Measurements from ENCODE around the gene AVL9. TPM values are rescaled to one million over a fixed set of nuclear protein-coding genes. Genes with fewer than 3 reads are reported as not detected.

The AVL9 gene
- total RNA-seq, 6 donors from 2014 or later: 26.9 to 68.1 (median 37.1) TPM

- ATAC-seq (ENCODE audit: low FRiP score in 2 of 2): no peak
- H3K36me3 ChIP-seq: peaks cover 14 to 71% (median 32%) of the 10 kb centered on the region in 4 donors
Measured at GRCh38 chr7:32560075-32560474, 64.8 kb downstream of the AVL9 start.

DNA sequence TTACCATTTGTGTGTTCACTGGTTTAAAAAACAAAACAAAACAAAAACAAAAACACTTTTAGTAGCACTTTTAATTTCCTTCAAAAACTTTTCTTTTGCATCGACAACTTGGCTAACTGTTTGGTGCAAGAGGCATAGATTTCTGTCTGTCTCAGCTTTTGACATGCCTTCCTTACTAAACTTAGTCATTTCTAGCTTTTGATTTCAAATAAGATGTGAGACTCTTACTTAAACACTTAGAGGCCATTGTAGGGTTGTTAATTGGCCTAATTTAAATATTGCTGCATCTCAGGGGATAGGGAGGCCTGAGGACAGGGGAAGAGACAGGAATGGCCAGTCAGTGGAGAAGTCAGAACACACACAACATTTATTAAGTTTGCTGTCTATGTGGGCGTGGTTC lies 66.3 kb downstream of the AVL9 start:
- Histone ChIP-seq H3K4me1 (peaks cover 0 to 5% (median 0%) of the 10 kb centered on the region in 4 donors), H3K9me3 (no peaks in the 10 kb centered on the region), H3K27ac (no peak overlapping the region), H3K27me3 (no peaks in the 10 kb centered on the region), H3K36me3 (peaks cover 14 to 60% (median 27%) of the 10 kb centered on the region in 4 donors), H3K4me3 (no peak overlapping the region)
- TF ChIP-seq POLR2A (IDR thresholded peaks at IDR 0.05) (no peak), POLR2AphosphoS5 (IDR thresholded peaks at IDR 0.05) (no peak), EP300 (IDR thresholded peaks at IDR 0.05) (no peak), CTCF (IDR thresholded peaks at IDR 0.05) (no peak)
- ATAC-seq (ENCODE audit: low FRiP score in 2 of 2): no peak
- no peak for DNase-seq
- 85 to 89% methylated on average over 2 of the region's 2 CpGs for WGBS, 2 donors

More at GRCh38 chr7:32560075-32560474, 64.8 kb downstream of the AVL9 start:
- 94 to 100% methylated on average over 2 of the region's 2 CpGs for WGBS, 2 donors
- TF ChIP-seq CTCF (IDR thresholded peaks at IDR 0.05) (no peak), POLR2A (IDR thresholded peaks at IDR 0.05) (no peak), POLR2AphosphoS5 (IDR thresholded peaks at IDR 0.05) (no peak), EP300 (IDR thresholded peaks at IDR 0.05) (no peak)
- Histone ChIP-seq H3K4me1 (peaks cover 0 to 5% (median 0%) of the 10 kb centered on the region in 4 donors), H3K4me3 (no peak overlapping the region), H3K9me3 (no peaks in the 10 kb centered on the region), H3K27me3 (no peaks in the 10 kb centered on the region), H3K27ac (no peak overlapping the region)
- DNase-seq: no peak

DNA sequence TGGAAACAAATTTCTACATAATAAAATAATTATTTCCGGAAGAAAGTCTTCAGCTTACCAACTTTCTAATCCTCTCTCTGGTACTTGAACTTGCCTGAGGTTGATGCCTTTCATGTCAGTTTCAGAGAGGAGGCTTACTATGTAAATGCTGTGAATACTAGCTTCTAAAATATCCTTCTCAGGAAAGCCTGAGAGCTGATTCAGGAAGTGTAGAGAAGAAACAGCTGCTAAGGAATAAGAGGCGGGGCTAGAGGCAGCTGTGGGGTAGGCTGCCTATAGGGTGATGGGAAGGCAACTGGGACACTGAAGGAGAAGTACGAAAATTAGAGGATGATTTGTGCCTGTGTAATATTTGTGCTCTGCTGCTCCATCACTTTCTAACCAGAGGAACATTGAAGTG lies 69.3 kb downstream of the AVL9 start:
- peaks cover 7 to 42% (median 13%) of the 10 kb centered on the region in 4 donors for H3K36me3 ChIP-seq
- no peak for DNase-seq
- H3K9me3 ChIP-seq: no peaks in the 10 kb centered on the region
- TF ChIP-seq EP300 (IDR thresholded peaks at IDR 0.05) (no peak), POLR2AphosphoS5 (IDR thresholded peaks at IDR 0.05) (no peak), POLR2A (IDR thresholded peaks at IDR 0.05) (no peak), CTCF (IDR thresholded peaks at IDR 0.05) (no peak)
- no peak for ATAC-seq (ENCODE audit: low FRiP score in 2 of 2)
- H3K27ac ChIP-seq: no peak overlapping the region
- no peaks in the 10 kb centered on the region for H3K27me3 ChIP-seq
- 67 to 73% methylated on average over 2 to 3 of the region's 3 CpGs for WGBS, 2 donors
- H3K4me1 ChIP-seq: peaks cover 0 to 5% (median 0%) of the 10 kb centered on the region in 4 donors
- no peak overlapping the region for H3K4me3 ChIP-seq

DNA sequence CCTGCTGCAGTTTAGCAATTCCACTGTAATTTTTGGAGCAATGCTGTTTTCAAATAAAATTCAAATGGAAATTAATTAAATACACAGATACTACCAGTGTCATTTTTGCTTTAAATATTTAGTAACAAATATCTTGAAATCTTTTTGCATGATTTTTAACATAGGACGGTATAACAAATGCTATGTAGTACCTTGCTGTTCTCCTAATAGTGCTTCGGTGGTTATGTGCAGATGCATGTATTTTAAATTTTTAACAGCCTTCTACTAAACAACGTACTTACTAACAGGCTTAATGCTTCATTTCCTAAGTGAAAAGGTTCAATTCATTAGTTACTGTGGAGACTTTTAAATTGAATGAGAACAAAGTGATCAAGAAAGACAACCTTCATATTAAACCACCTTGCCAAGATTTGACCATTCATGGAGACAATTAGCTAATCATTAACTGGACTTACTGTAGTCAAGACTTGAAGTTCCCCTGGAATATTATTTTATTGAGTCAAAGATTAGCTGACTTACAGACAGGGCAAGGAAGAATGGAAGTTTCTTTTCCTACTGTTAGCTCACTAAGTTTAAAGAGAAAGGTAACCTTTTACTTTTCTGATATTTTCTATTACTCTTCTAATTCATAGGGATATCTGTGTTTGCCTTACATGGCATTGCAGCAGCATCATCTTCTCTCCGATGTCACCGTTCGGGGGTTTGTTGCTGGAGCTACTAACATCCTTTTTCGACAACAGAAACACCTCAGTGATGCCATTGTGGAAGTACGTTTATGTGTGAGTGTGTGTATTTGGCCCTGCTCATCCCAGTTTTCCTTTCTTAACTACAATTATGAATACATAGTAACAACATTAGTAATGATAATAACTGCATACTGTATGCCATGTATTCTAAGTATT lies 74.3 kb downstream of the AVL9 start:
- DNase-seq (no peak), ATAC-seq (ENCODE audit: low FRiP score in 2 of 2) (no peak)
- H3K27ac ChIP-seq: no peak overlapping the region
- TF ChIP-seq POLR2A (IDR thresholded peaks at IDR 0.05) (no peak), POLR2AphosphoS5 (IDR thresholded peaks at IDR 0.05) (no peak), CTCF (IDR thresholded peaks at IDR 0.05) (no peak), EP300 (IDR thresholded peaks at IDR 0.05) (no peak)
- 94 to 95% methylated on average over 8 of the region's 8 CpGs for WGBS, 2 donors
- peaks cover 0 to 5% (median 0%) of the 10 kb centered on the region in 4 donors for H3K4me1 ChIP-seq
- H3K36me3 ChIP-seq: peaks cover 5 to 47% (median 19%) of the 10 kb centered on the region in 4 donors
- no peak overlapping the region for H3K4me3 ChIP-seq
- H3K27me3 ChIP-seq: no peaks in the 10 kb centered on the region
- H3K9me3 ChIP-seq: no peaks in the 10 kb centered on the region
